K562 (cell line): ENCODE results near the gene BAZ2A. TPM values are rescaled to one million over a fixed set of nuclear protein-coding genes. Genes with fewer than 3 reads are reported as not detected.
A peak's percentile ranks its signal among the peaks of the same experiment; 100 is the strongest.

ENCODE experiments used
- ARID4B ChIP-seq: sonication (generic); formaldehyde crosslinking; IDR thresholded peaks from 2 replicates; pipeline ENCODE4 v1.8.0; 2022; ENCODE audit warnings: mild to moderate bottlenecking, missing genetic modification reagents
- ASH1L ChIP-seq: fragments of 450-650 bp; IDR thresholded peaks from 2 replicates; pipeline ENCODE4 v1.6.1; 2018; ENCODE audit warnings: borderline replicate concordance, mild to moderate bottlenecking, low read depth; ENCODE audit not compliant: partially characterized antibody
- GATAD2A ChIP-seq: fragments of 450-650 bp; IDR thresholded peaks from 2 replicates; pipeline ENCODE4 v1.6.1; 2017
- HNRNPL ChIP-seq: fragments of 200-400 bp; formaldehyde crosslinking; IDR thresholded peaks from 2 replicates; pipeline ENCODE4 v1.6.1; 2017; ENCODE audit warnings: low read depth, mild to moderate bottlenecking, low read length
- MAZ ChIP-seq, 2 experiments: fragments of 450-650 bp in 1 of 2; sonication (generic) in 1 of 2; formaldehyde crosslinking; IDR thresholded peaks in 1 of 2; conservative IDR thresholded peaks in 1 of 2; 2 replicates each; pipeline versions ENCODE4 v1.4.0 to v1.5.0; 2020; ENCODE audit warnings: mild to moderate bottlenecking in 1 of 2, missing genetic modification reagents in 1 of 2
- MCM2 ChIP-seq: fragments of 450-650 bp; IDR thresholded peaks from 2 replicates; pipeline ENCODE4 v1.6.1; 2017; ENCODE audit warnings: low read depth, mild to moderate bottlenecking
- MTA1 ChIP-seq: fragments of 450-650 bp; IDR thresholded peaks from 2 replicates; pipeline ENCODE4 v1.6.1; 2017; ENCODE audit warnings: borderline replicate concordance
- NBN ChIP-seq: fragments of 450-650 bp; IDR thresholded peaks from 2 replicates; pipeline ENCODE4 v1.6.1; 2016; ENCODE audit warnings: low read depth, mild to moderate bottlenecking
- NFATC3 ChIP-seq: fragments of 450-650 bp; IDR thresholded peaks from 2 replicates; pipeline ENCODE4 v1.6.1; 2017; ENCODE audit warnings: mild to moderate bottlenecking
- PML ChIP-seq: IDR thresholded peaks from 2 replicates; pipeline ENCODE4 v1.6.1; 2012; ENCODE audit warnings: low read length, inconsistent platforms
- PREB ChIP-seq: sonication (generic); formaldehyde crosslinking; IDR thresholded peaks from 2 replicates; pipeline ENCODE4 v1.8.1; 2023; ENCODE audit warnings: mild to moderate bottlenecking, missing genetic modification reagents
- SFPQ ChIP-seq: fragments of 200-400 bp; formaldehyde crosslinking; IDR thresholded peaks from 2 replicates; pipeline ENCODE4 v1.6.1; 2017; ENCODE audit warnings: mild to moderate bottlenecking, low read depth, low read length, moderate library complexity
- YBX1 ChIP-seq: fragments of 450-650 bp; IDR thresholded peaks from 2 replicates; pipeline ENCODE4 v1.7.1; 2016; ENCODE audit warnings: mild to moderate bottlenecking
- ZBTB8A ChIP-seq: fragments of 450-650 bp; IDR thresholded peaks from 2 replicates; pipeline ENCODE4 v1.6.1; 2018; ENCODE audit warnings: mild to moderate bottlenecking, moderate library complexity; ENCODE audit not compliant: partially characterized antibody
- ZNF609 ChIP-seq: sonication (generic); formaldehyde crosslinking; IDR thresholded peaks from 2 replicates; pipeline ENCODE4 v1.8.1; 2023; ENCODE audit warnings: missing genetic modification reagents, mild to moderate bottlenecking, borderline replicate concordance
- polyA plus RNA-seq, 8 experiments: library from polyadenylated mRNA; depleted of rRNA in 4 of 8; stranded (reverse) in 5 of 8; unstranded in 3 of 8; fragments of >200 nt; fragmentation: Nextera tagmentation in 2 of 8; fragmentation: Illumina TruSeq in 1 of 8; extraction: Ambion mirVana in 2 of 8; extraction: Trizol in 1 of 8; gene quantifications; 2 replicates each; pipeline versions ENCODE4 v1.2.1 to v1.2.3, GENCODE V29; 2011 to 2014; ENCODE audit warnings: inconsistent platforms in 1 of 8, missing spikeins in 1 of 8
- total RNA-seq, 7 experiments: library from RNA; depleted of rRNA in 6 of 7; stranded (reverse); fragments of >200 nt in 6 of 7; fragmentation: Illumina TruSeq in 2 of 7; extraction: Trizol in 2 of 7; gene quantifications; 2 replicates each; pipeline versions ENCODE4 v1.2.1 to v1.2.3, GENCODE V29; 2011 to 2021; ENCODE audit warnings: low replicate concordance in 1 of 7

Gene BAZ2A
- total and polyA plus RNA-seq, 9 of the 15 experiments (the other 6 are each of a cell fraction or from before 2014, with no cell fraction given) = 4.5 to 86.4 (median 26.2) TPM

- no peak; a peak in 1 of 4 replicates for TF ChIP-seq MAZ (CRISPR knock-in tag; conservative IDR thresholded peaks at IDR 0.05 in 1 of 2, IDR thresholded peaks at IDR 0.05 in 1 of 2)
- TF ChIP-seq PML = no peak
- no peak for TF ChIP-seq YBX1
- no peak for TF ChIP-seq GATAD2A
- TF ChIP-seq ZBTB8A = no peak
- TF ChIP-seq ARID4B (CRISPR knock-in tag) = no peak; the same call in 1 of the 2 replicates
- peak; percentile 58; the same call in 1 of the 2 replicates for TF ChIP-seq PREB (CRISPR knock-in tag)
- no peak for TF ChIP-seq HNRNPL
- TF ChIP-seq ZNF609 (CRISPR knock-in tag) = no peak
- TF ChIP-seq NFATC3 = no peak
- TF ChIP-seq MCM2 = no peak
- peak; percentile 79; the same call in 1 of the 2 replicates for TF ChIP-seq MTA1
- TF ChIP-seq NBN = no peak
- TF ChIP-seq ASH1L = no peak
- no peak for TF ChIP-seq SFPQ
Measured at GRCh38 chr12:56645201-56645716, 15.1 kb upstream of the BAZ2A start (continued).
